BLaER1 treated with 17β-estradiol and CSF1 and Interleukin-3, amounts not matched to agents 10 nM and 100 nM (cell line): Measurements from ENCODE around the gene C15orf62.

Experiments
- H3K27ac ChIP-seq, 11 experiments: shearing (Covaris generic); formaldehyde crosslinking; 2 replicates each; pipeline ENCODE4 v1.8.1; 2022
- H3K27me3 ChIP-seq, 11 experiments: shearing (Covaris generic); formaldehyde crosslinking; 2 replicates each; pipeline ENCODE4 v1.8.1; 2022
- H3K36me3 ChIP-seq, 11 experiments: shearing (Covaris generic); formaldehyde crosslinking; 2 replicates each; pipeline ENCODE4 v1.8.1; 2022
- H3K4me1 ChIP-seq, 10 experiments: shearing (Covaris generic); formaldehyde crosslinking; 2 replicates each; pipeline ENCODE4 v1.8.1; 2022
- H3K4me2 ChIP-seq, 11 experiments: shearing (Covaris generic); formaldehyde crosslinking; 2 replicates each; pipeline ENCODE4 v1.8.1; 2022
- H3K4me3 ChIP-seq, 10 experiments: shearing (Covaris generic); formaldehyde crosslinking; 2 replicates each; pipeline ENCODE4 v1.8.1; 2022
- H3K9ac ChIP-seq, 11 experiments: shearing (Covaris generic); formaldehyde crosslinking; 2 replicates each; pipeline ENCODE4 v1.8.1; 2022
- H3K9me3 ChIP-seq, 11 experiments: shearing (Covaris generic); formaldehyde crosslinking; replicated peaks in 1 of 11; 2 replicates each; pipeline ENCODE4 v1.8.1; 2022
- H4K20me1 ChIP-seq, 11 experiments: shearing (Covaris generic); formaldehyde crosslinking; 2 replicates each; pipeline ENCODE4 v1.8.1; 2022
- Cebpa-rat ChIP-seq, 11 experiments: shearing (Covaris generic); IDR thresholded peaks; 2 replicates each; pipeline ENCODE4 v1.8.1; 2022

Gene C15orf62

DNA sequence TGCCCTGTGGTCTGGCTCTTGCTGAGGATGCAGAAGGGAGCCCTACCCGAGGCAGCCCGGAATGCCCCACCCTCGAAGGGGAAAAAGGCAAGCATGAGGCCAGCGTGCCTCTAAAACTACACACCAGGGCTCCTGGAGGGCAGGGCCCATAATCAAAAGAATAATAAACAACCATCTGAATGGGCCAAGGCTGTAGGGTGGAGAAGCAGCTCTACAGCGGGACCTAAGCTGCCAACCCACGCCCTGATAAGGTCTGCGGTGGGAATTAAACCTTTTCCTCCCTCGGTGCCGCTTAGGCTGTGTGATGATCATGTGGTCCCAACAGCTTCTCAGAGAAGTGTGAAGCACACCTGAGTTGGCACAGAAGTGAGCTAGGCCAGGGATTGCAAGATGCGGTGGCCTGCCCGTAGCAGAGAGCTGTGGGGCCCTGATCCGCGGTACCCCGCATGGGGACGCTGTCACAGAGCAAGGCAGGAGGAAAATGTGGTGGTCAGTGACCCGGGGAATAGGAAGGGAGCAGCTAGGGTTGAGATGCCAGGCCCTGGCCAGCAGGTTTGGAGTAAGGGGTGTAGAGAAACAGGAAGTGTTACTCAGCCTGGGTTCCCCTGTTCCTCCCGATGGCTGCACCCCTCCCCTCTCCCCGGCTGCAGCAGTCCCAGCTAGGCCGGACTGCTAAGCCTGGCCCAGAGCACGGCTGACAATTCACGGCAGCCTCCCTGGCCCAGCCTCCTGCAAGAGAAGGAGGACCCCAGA lies 1.1 kb upstream of the C15orf62 start:
- H3K9me3 ChIP-seq: no peaks in the 10 kb centered on the region
- peak overlapping the region in 9 of 11 experiments; percentile 47 to 97 (median 69); a peak in 19 of 22 replicates for H3K27ac ChIP-seq
- peaks cover 87 to 100% (median 98%) of the 10 kb centered on the region in 10 experiments for H3K4me1 ChIP-seq
- peaks cover 4 to 28% (median 10%) of the 10 kb centered on the region in 11 experiments; a peak in 20 of 22 replicates for H3K36me3 ChIP-seq
- peaks cover 0 to 13% (median 4%) of the 10 kb centered on the region in 11 experiments; a peak in 7 of 22 replicates for H3K27me3 ChIP-seq
- H3K9ac ChIP-seq: peak overlapping the region; percentile 11 to 87 (median 64); a peak in 21 of 22 replicates
- H4K20me1 ChIP-seq: peaks cover 10 to 86% (median 52%) of the 10 kb centered on the region in 11 experiments; a peak in 16 of 22 replicates
- H3K4me2 ChIP-seq: peak overlapping the region; percentile 90 to 100 (median 99)
- peak overlapping the region in 8 of 10 experiments; percentile 37 to 55 (median 42); a peak in 16 of 20 replicates for H3K4me3 ChIP-seq
- TF ChIP-seq Cebpa-rat (IDR thresholded peaks at IDR 0.05): no peak

DNA sequence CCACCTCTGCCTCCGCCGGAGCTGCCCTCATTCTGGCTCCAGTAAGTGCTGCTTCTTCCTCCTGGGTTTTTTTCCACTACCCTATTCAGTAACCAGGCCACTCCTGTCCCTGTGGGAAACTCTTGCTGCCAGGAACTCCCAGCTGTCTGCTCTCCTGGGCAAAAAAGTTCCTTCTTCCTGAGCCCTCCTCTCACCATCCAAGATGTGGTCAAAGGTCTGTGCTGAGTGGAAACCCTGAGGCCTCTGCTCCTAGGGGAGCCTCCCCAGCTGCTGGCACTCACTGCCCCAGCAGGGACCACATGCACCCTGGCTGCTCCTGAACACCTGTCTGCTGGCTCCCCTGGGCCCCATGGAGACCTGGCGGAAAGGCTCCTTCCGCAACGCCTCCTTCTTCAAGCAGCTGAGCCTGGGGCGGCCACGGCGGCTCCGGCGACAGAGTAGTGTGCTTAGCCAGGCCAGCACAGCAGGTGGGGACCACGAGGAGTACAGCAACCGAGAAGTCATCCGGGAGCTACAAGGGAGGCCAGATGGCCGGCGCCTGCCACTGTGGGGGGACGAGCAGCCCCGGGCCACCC lies 454 bp downstream of the C15orf62 start:
- no peak for TF ChIP-seq Cebpa-rat (IDR thresholded peaks at IDR 0.05)
- H3K9me3 ChIP-seq: no peaks in the 10 kb centered on the region
- peak overlapping the region in 10 of 11 experiments; percentile 3 to 97 (median 68); a peak in 19 of 22 replicates for H3K27ac ChIP-seq
- peaks cover 10 to 97% (median 52%) of the 10 kb centered on the region in 11 experiments; a peak in 16 of 22 replicates for H4K20me1 ChIP-seq
- H3K4me1 ChIP-seq: peaks cover 76 to 98% (median 87%) of the 10 kb centered on the region in 10 experiments
- H3K36me3 ChIP-seq: peaks cover 18 to 44% (median 26%) of the 10 kb centered on the region in 11 experiments; a peak in 21 of 22 replicates
- H3K27me3 ChIP-seq: no peaks in the 10 kb centered on the region
- peak overlapping the region; percentile 90 to 100 (median 99) for H3K4me2 ChIP-seq
- H3K4me3 ChIP-seq: peak overlapping the region in 9 of 10 experiments; percentile 9 to 55 (median 41); a peak in 13 of 20 replicates
- H3K9ac ChIP-seq: peak overlapping the region; percentile 11 to 87 (median 64); a peak in 19 of 22 replicates

DNA sequence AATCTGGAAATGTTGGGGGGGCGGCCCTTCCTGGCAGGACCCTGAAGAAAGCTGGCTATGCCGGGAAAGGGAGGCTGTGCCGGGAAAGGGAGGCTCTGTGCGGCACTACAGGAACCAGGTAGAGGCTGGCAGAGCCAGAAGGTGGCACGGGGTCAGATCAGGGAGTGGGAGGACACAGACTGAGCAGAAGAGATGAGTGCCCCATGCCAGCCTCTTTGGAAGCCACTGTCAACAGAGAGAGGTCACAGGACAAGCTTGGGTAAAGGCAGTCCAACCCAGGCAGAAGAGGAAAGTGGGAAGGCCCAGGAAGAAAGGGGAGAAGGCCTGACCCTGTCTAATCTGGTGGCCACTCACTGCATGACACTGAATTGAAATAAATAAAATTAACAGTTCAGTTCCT lies 1.5 kb downstream of the C15orf62 start:
- H3K4me2 ChIP-seq: peak overlapping the region; percentile 90 to 100 (median 99)
- H4K20me1 ChIP-seq: peaks cover 6 to 97% (median 52%) of the 10 kb centered on the region in 11 experiments; a peak in 16 of 22 replicates
- H3K9ac ChIP-seq: peak overlapping the region in 7 of 11 experiments; percentile 18 to 87 (median 79); a peak in 10 of 22 replicates
- TF ChIP-seq Cebpa-rat (IDR thresholded peaks at IDR 0.05): no peak
- H3K9me3 ChIP-seq: no peaks in the 10 kb centered on the region
- peak overlapping the region in 3 of 10 experiments; percentile 36 to 54 (median 54); a peak in 4 of 20 replicates for H3K4me3 ChIP-seq
- H3K36me3 ChIP-seq: peaks cover 28 to 54% (median 36%) of the 10 kb centered on the region in 11 experiments; a peak in 21 of 22 replicates
- peak overlapping the region in 5 of 11 experiments; percentile 65 to 97 (median 92); a peak in 9 of 22 replicates for H3K27ac ChIP-seq
- peaks cover 66 to 98% (median 85%) of the 10 kb centered on the region in 10 experiments for H3K4me1 ChIP-seq
- no peaks in the 10 kb centered on the region for H3K27me3 ChIP-seq

DNA sequence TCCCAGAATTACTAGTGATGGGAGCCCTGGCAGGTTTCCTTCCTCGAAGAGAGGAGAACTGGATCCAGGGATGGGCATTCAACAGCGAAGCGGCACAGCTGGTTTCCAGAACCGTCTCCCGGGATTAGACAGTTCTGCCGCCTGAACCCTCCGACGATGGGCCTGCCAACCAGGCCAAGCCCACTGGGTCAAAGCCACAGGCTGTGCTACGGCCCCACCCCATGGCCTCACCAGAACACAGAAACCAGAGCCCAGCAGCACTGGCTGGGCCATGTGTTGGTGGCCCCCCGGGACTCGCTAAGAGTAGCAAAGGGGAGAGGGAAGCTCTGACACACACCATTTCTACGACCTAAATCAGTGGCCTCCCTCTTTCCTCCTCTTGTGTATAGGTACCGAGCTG lies 2.2 kb downstream of the C15orf62 start:
- TF ChIP-seq Cebpa-rat (IDR thresholded peaks at IDR 0.05): no peak
- Histone ChIP-seq H3K4me2 (peak overlapping the region; percentile 90 to 100 (median 99)), H3K9me3 (no peaks in the 10 kb centered on the region), H3K27me3 (no peaks in the 10 kb centered on the region), H3K4me3 (0 out of 20 replicates have a peak overlapping the region, but pooled peaks of 1 of the 10 experiments have one; percentile 10), H3K36me3 (peaks cover 34 to 59% (median 41%) of the 10 kb centered on the region in 11 experiments; a peak in 21 of 22 replicates), H3K4me1 (peaks cover 73 to 98% (median 85%) of the 10 kb centered on the region in 10 experiments), H3K27ac (peak overlapping the region in 4 of 11 experiments; percentile 37 to 97 (median 92); a peak in 6 of 22 replicates), H4K20me1 (peaks cover 5 to 90% (median 51%) of the 10 kb centered on the region in 11 experiments; a peak in 16 of 22 replicates), H3K9ac (peak overlapping the region in 5 of 11 experiments; percentile 21 to 87 (median 56); a peak in 8 of 22 replicates)

DNA sequence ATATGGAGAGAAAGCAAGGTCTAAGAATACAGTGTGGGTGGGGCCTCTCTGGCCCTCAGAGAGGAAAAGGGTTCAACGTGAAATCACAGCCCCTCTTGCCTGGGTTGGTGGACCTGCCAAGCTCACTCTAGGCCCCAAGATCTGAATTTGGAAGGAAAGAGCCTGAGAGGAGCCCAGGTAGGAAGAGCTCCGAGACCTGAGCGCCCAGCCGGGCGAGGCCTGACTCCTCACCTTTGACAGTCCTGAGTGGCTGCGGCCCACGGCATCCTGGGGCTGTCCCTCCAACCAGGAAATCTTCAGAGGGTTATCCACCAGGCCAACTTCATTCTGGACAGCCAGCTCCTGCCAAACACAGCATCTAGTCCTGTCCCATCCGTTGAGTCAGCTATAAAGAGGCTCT lies 3.7 kb downstream of the C15orf62 start:
- H3K4me1 ChIP-seq: peaks cover 63 to 86% (median 73%) of the 10 kb centered on the region in 10 experiments
- H3K9me3 ChIP-seq: no peaks in the 10 kb centered on the region
- no peaks in the 10 kb centered on the region for H3K27me3 ChIP-seq
- H3K27ac ChIP-seq: no peak overlapping the region; a peak in 1 of 22 replicates
- peaks cover 5 to 75% (median 36%) of the 10 kb centered on the region in 11 experiments; a peak in 16 of 22 replicates for H4K20me1 ChIP-seq
- no peak overlapping the region for H3K4me3 ChIP-seq
- H3K4me2 ChIP-seq: peak overlapping the region in 9 of 11 experiments; percentile 38 to 100 (median 99); a peak in 12 of 22 replicates
- H3K36me3 ChIP-seq: peaks cover 44 to 68% (median 55%) of the 10 kb centered on the region in 11 experiments
- no peak for TF ChIP-seq Cebpa-rat (IDR thresholded peaks at IDR 0.05)
- no peak overlapping the region for H3K9ac ChIP-seq

DNA sequence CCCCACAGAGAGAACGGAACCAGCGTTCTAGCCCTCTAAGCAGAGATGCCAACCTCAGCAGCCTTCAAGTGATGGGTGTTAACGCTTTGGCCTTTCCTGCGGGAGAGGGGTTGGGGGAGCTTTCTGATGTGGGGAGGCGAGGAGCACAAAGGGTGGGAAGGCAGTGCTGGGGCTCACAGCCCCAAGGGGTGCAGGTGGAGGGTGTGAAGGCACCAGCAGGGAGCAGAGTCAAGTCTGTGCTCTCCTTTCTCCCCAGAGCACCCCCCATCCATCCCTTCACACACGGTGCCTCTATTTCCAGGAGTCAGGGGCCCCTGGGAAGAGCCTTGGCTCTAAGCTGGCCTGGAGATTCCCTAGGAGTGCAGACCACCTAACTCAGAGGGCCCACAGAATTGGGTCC lies 4.1 kb downstream of the C15orf62 start:
- Histone ChIP-seq H3K4me2 (no peak overlapping the region), H3K27me3 (no peaks in the 10 kb centered on the region), H3K9ac (no peak overlapping the region), H3K4me1 (peaks cover 59 to 82% (median 69%) of the 10 kb centered on the region in 10 experiments), H3K36me3 (peaks cover 48 to 72% (median 59%) of the 10 kb centered on the region in 11 experiments), H4K20me1 (peaks cover 5 to 74% (median 32%) of the 10 kb centered on the region in 11 experiments; a peak in 16 of 22 replicates), H3K4me3 (no peak overlapping the region), H3K27ac (no peak overlapping the region; a peak in 1 of 22 replicates), H3K9me3 (no peaks in the 10 kb centered on the region)
- no peak for TF ChIP-seq Cebpa-rat (IDR thresholded peaks at IDR 0.05)

- peak overlapping the region in 2 of 11 experiments; percentile 6 to 18; a peak in 1 of 22 replicates for H3K27ac ChIP-seq
- H3K36me3 ChIP-seq: peaks cover 59 to 83% (median 70%) of the 10 kb centered on the region in 11 experiments
- no peak overlapping the region for H3K4me3 ChIP-seq
- peak overlapping the region in 4 of 11 experiments; percentile 4 to 37 (median 30); a peak in 3 of 22 replicates for H3K9ac ChIP-seq
- H3K4me1 ChIP-seq: peaks cover 48 to 71% (median 58%) of the 10 kb centered on the region in 10 experiments
- peak overlapping the region in 7 of 11 experiments; percentile 11 to 61 (median 47); a peak in 13 of 22 replicates for H3K4me2 ChIP-seq
- no peaks in the 10 kb centered on the region for H3K9me3 ChIP-seq
- H4K20me1 ChIP-seq: peaks cover 4 to 73% (median 25%) of the 10 kb centered on the region in 11 experiments; a peak in 16 of 22 replicates
- TF ChIP-seq Cebpa-rat (IDR thresholded peaks at IDR 0.05): no peak
- H3K27me3 ChIP-seq: no peaks in the 10 kb centered on the region
These were observed 5.2 kb downstream of the C15orf62 start for GRCh38 chr15:40775007-40775406.
